ENCODE measurements around the gene ACBD4. TPM values are rescaled to one million over a fixed set of nuclear protein-coding genes. Genes with fewer than 3 reads are reported as not detected.

Gene ACBD4
- total and polyA plus RNA-seq, 2 of the 4 experiments (the other 2 are of a cell fraction) = 2.3 to 5.7 TPM

GRCh38 chr17:45096926-45097325 is 38.6 kb upstream of the ACBD4 start:
- dilution Hi-C loops (cut with HindIII; ENCODE audit: low sequenced_read_pairs, unreplicated experiment) = no loop called here
- intact Hi-C loops (cut with micrococcal nuclease) = loop anchor here (1.0 kb wide), 1 partner anchor 36 kb away; no protein-coding TSS in a partner anchor
- Histone ChIP-seq H2AFZ (replicated peaks; ENCODE audit: low read length, poor library complexity) (no peak overlapping the region), H4K8ac (ENCODE audit: low read depth in 2 of 2, low read length in 2 of 2) (no peak overlapping the region), H2AK5ac (ENCODE audit: low read depth, low read length) (no peak overlapping the region), H3K79me1 (ENCODE audit: low read depth in 1 of 2, low read length in 2 of 2) (peaks cover 26 to 55% of the 10 kb centered on the region in 2 experiments), H4K20me1 (ENCODE audit: insufficient read depth, low read length) (peaks cover 4% of the 10 kb centered on the region; the same call in 1 of the 2 replicates), H3K18ac (ENCODE audit: low read depth, low read length) (no peak overlapping the region), H3K36me3 (ENCODE audit: control insufficient read depth, insufficient read depth, low read length) (peaks cover 64% of the 10 kb centered on the region), H3K14ac (replicated peaks; ENCODE audit: low read depth, low read length) (no peak overlapping the region), H4K5ac (ENCODE audit: low read depth, low read length) (no peak overlapping the region), H3K27me3 (ENCODE audit: control insufficient read depth, insufficient read depth, low read length) (no peaks in the 10 kb centered on the region), H3K9me3 (ENCODE audit: control insufficient read depth, insufficient read depth, low read length) (0 out of 2 replicates have a peak, but pooled peaks cover 2% of the 10 kb centered on the region), H3K23ac (ENCODE audit: low read depth, low read length) (no peak overlapping the region), H2BK15ac (ENCODE audit: low read depth, low read length) (no peak overlapping the region), H3K9ac (ENCODE audit: low read depth, low read length) (no peak overlapping the region), H3K4me3 (ENCODE audit: insufficient read depth, low read depth, low read length) (no peak overlapping the region), H3K56ac (ENCODE audit: extremely low read depth, insufficient read depth, low read length) (no peak overlapping the region), H3K27ac (ENCODE audit: insufficient read depth, low read length) (no peak overlapping the region), H2BK20ac (ENCODE audit: low read depth, low read length) (no peak overlapping the region), H3K9me1 (ENCODE audit: insufficient read depth, low read length) (peaks cover 9% of the 10 kb centered on the region; the same call in 1 of the 2 replicates), H2AK9ac (replicated peaks; ENCODE audit: low read depth, low read length, poor library complexity) (peak overlapping the region; percentile 5), H3K4me2 (ENCODE audit: low read depth, low read length) (no peak overlapping the region), H3K4me1 (ENCODE audit: control insufficient read depth, insufficient read depth, low read length) (peaks cover 21% of the 10 kb centered on the region), H3K4ac (ENCODE audit: low read depth, low read length) (no peak overlapping the region), H2BK5ac (ENCODE audit: low read depth, low read length, poor library complexity, severe bottlenecking) (no peak overlapping the region), H2BK120ac (ENCODE audit: low read depth, low read length) (no peak overlapping the region), H4K91ac (ENCODE audit: insufficient read depth, low read depth, low read length) (no peak overlapping the region)
- in situ Hi-C loops (cut with MboI; ENCODE audit: low sequenced_read_pairs) = no loop called here
- ATAC-seq (ENCODE audit: low read depth) (no peak), DNase-seq (no peak)
- TF ChIP-seq SMC3 (IDR thresholded peaks at IDR 0.05; ENCODE audit: low read depth, low read length) = no peak
- TF ChIP-seq FOS (IDR thresholded peaks at IDR 0.05; ENCODE audit: low read depth, low read length) = no peak
- TF ChIP-seq, protein P1, sequence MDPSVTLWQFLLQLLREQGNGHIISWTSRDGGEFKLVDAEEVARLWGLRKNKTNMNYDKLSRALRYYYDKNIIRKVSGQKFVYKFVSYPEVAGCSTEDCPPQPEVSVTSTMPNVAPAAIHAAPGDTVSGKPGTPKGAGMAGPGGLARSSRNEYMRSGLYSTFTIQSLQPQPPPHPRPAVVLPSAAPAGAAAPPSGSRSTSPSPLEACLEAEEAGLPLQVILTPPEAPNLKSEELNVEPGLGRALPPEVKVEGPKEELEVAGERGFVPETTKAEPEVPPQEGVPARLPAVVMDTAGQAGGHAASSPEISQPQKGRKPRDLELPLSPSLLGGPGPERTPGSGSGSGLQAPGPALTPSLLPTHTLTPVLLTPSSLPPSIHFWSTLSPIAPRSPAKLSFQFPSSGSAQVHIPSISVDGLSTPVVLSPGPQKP (IDR thresholded peaks at IDR 0.05; ENCODE audit: borderline replicate concordance, low read depth, low read length) = no peak
- TF ChIP-seq USF2 (IDR thresholded peaks at IDR 0.05; ENCODE audit: low read depth, low read length) = no peak
- no peak for TF ChIP-seq CTCF (conservative IDR thresholded peaks at IDR 0.05; ENCODE audit: low read depth, low read length)
- no peak for TF ChIP-seq MXI1 (IDR thresholded peaks at IDR 0.05; ENCODE audit: borderline replicate concordance, low read depth, low read length)
- no peak for TF ChIP-seq NFE2L2 (IDR thresholded peaks at IDR 0.05; ENCODE audit: low read depth, low read length)
- no peak for TF ChIP-seq RCOR1 (IDR thresholded peaks at IDR 0.05; ENCODE audit: insufficient replicate concordance, low read length)
- CTCF ChIA-PET = interaction anchor here (0.5 to 1.3 kb wide), 3 partner anchors 15 to 219 kb away, joined by 4 read pairs; no protein-coding TSS in a partner anchor
- POLR2A ChIA-PET (ENCODE audit: unreplicated experiment) = no interaction called here
- WGBS, 2 experiments (ENCODE audit: extremely low coverage in 2 of 2, insufficient read length in 1 of 2) = 100% methylated on average over 3 of the region's 11 CpGs; no CpG with 5 or more reads in 1 of the 2 experiments
- BruUV-seq (replicated peaks) = no TSS peak

All from IMR-90 (cell line).